Measurements from ENCODE around the gene ATP10A. TPM values are rescaled to one million over a fixed set of nuclear protein-coding genes. Genes with fewer than 3 reads are reported as not detected.

Gene ATP10A
- total RNA-seq, 1 experiment from 2014 or later = not detected

- no peaks in the 10 kb centered on the region for H3K36me3 Mint-ChIP-seq (ENCODE audit: insufficient read depth, unreplicated experiment)
- H3K9me3 Mint-ChIP-seq (ENCODE audit: unreplicated experiment) = peaks cover 25% of the 10 kb centered on the region
- DNase-seq (ENCODE audit: unreplicated experiment) = no peak
- BruUV-seq (replicated peaks) = no TSS peak
- no peak for TF ChIP-seq CTCF (IDR thresholded peaks at IDR 0.05; ENCODE audit: unreplicated experiment)
- H3K27me3 Mint-ChIP-seq (ENCODE audit: insufficient read depth, unreplicated experiment) = no peaks in the 10 kb centered on the region
- no peaks in the 10 kb centered on the region for H3K4me1 Mint-ChIP-seq (ENCODE audit: insufficient read depth, unreplicated experiment)
- H3K4me3 Mint-ChIP-seq (ENCODE audit: unreplicated experiment) = no peak overlapping the region
- intact Hi-C loops (cut with micrococcal nuclease) = no loop called here
- H3K27ac Mint-ChIP-seq (ENCODE audit: low read depth, unreplicated experiment) = no peak overlapping the region
- CTCF ChIA-PET = interaction anchor here (0.7 kb wide), 1 partner anchor 28 kb away, joined by 3 read pairs; no protein-coding TSS in a partner anchor
- POLR2A ChIA-PET = no interaction called here
Observed at GRCh38 chr15:25683415-25683814, 179.7 kb downstream of the ATP10A start.

GRCh38 chr15:25682340-25682739, 180.8 kb downstream of the ATP10A start:
- no peaks in the 10 kb centered on the region for H3K27me3 Mint-ChIP-seq (ENCODE audit: insufficient read depth, unreplicated experiment)
- H3K27ac Mint-ChIP-seq (ENCODE audit: low read depth, unreplicated experiment) = no peak overlapping the region
- ChIA-PET CTCF (interaction anchor here (0.6 kb wide), 1 partner anchor 413 kb away, joined by 3 read pairs; no protein-coding TSS in a partner anchor), POLR2A (no interaction called here)
- H3K36me3 Mint-ChIP-seq (ENCODE audit: insufficient read depth, unreplicated experiment) = no peaks in the 10 kb centered on the region
- no peak for DNase-seq (ENCODE audit: unreplicated experiment)
- TF ChIP-seq CTCF (IDR thresholded peaks at IDR 0.05; ENCODE audit: unreplicated experiment) = no peak
- no peak overlapping the region for H3K4me3 Mint-ChIP-seq (ENCODE audit: unreplicated experiment)
- intact Hi-C loops (cut with micrococcal nuclease) = no loop called here
- BruUV-seq (replicated peaks) = no TSS peak
- peaks cover 26% of the 10 kb centered on the region for H3K9me3 Mint-ChIP-seq (ENCODE audit: unreplicated experiment)
- no peaks in the 10 kb centered on the region for H3K4me1 Mint-ChIP-seq (ENCODE audit: insufficient read depth, unreplicated experiment)

GRCh38 chr15:25680686-25681025, 182.5 kb downstream of the ATP10A start:
- CTCF ChIA-PET = no interaction called here
- H3K36me3 Mint-ChIP-seq (ENCODE audit: insufficient read depth, unreplicated experiment) = no peaks in the 10 kb centered on the region
- POLR2A ChIA-PET = no interaction called here
- TF ChIP-seq CTCF (IDR thresholded peaks at IDR 0.05; ENCODE audit: unreplicated experiment) = no peak
- no peak for DNase-seq (ENCODE audit: unreplicated experiment)
- no peaks in the 10 kb centered on the region for H3K27me3 Mint-ChIP-seq (ENCODE audit: insufficient read depth, unreplicated experiment)
- no peak overlapping the region for H3K4me3 Mint-ChIP-seq (ENCODE audit: unreplicated experiment)
- H3K4me1 Mint-ChIP-seq (ENCODE audit: insufficient read depth, unreplicated experiment) = no peaks in the 10 kb centered on the region
- H3K9me3 Mint-ChIP-seq (ENCODE audit: unreplicated experiment) = peaks cover 41% of the 10 kb centered on the region
- no peak overlapping the region for H3K27ac Mint-ChIP-seq (ENCODE audit: low read depth, unreplicated experiment)
- intact Hi-C loops (cut with micrococcal nuclease) = no loop called here
- no TSS peak for BruUV-seq (replicated peaks)

GRCh38 chr15:25679964-25680685, 183.0 kb downstream of the ATP10A start:
- no peaks in the 10 kb centered on the region for H3K4me1 Mint-ChIP-seq (ENCODE audit: insufficient read depth, unreplicated experiment)
- no peak for DNase-seq (ENCODE audit: unreplicated experiment)
- no peak for TF ChIP-seq CTCF (IDR thresholded peaks at IDR 0.05; ENCODE audit: unreplicated experiment)
- peaks cover 41% of the 10 kb centered on the region for H3K9me3 Mint-ChIP-seq (ENCODE audit: unreplicated experiment)
- H3K27ac Mint-ChIP-seq (ENCODE audit: low read depth, unreplicated experiment) = no peak overlapping the region
- H3K36me3 Mint-ChIP-seq (ENCODE audit: insufficient read depth, unreplicated experiment) = no peaks in the 10 kb centered on the region
- BruUV-seq (replicated peaks) = no TSS peak
- POLR2A ChIA-PET = no interaction called here
- intact Hi-C loops (cut with micrococcal nuclease) = no loop called here
- no peaks in the 10 kb centered on the region for H3K27me3 Mint-ChIP-seq (ENCODE audit: insufficient read depth, unreplicated experiment)
- no peak overlapping the region for H3K4me3 Mint-ChIP-seq (ENCODE audit: unreplicated experiment)
- CTCF ChIA-PET = no interaction called here
